OCI-LY7 (cell line): Measurements from ENCODE around the gene PHETA2. TPM values are rescaled to one million over a fixed set of nuclear protein-coding genes. Genes with fewer than 3 reads are reported as not detected.
A peak's percentile ranks its signal among the peaks of the same experiment; 100 is the strongest.
"Not testable (repeated sequence)": the region's sequence is repeated elsewhere in the genome, so short reads cannot be mapped to it uniquely, and the experiment has no call there.

Source experiments
- BruUV-seq: library from RNA; stranded (reverse); fragments of 400-500 nt; replicated peaks from 2 replicates; lab custom pipeline; 2021; lab: Mats Ljungman, UMichigan
- CTCF ChIA-PET: fragments of 300-600 bp; sonication (Branson Sonifier 250); formaldehyde crosslinking; loops from one replicate; lab custom pipeline; 2022; ENCODE audit warnings: antibody characterized with exemption; ENCODE audit not compliant: unreplicated experiment; lab: Charles Lee
- POLR2A ChIA-PET: fragments of 300-600 bp; sonication (Branson Sonifier 250); formaldehyde crosslinking; loops from one replicate; lab custom pipeline; 2022; ENCODE audit warnings: antibody characterized with exemption; lab: Charles Lee
- DNase-seq: peaks from one replicate; pipeline ENCODE4 v3.0.0-alpha.2; 2015; ENCODE audit warnings: low spot score
- H2AFZ ChIP-seq: fragments of 200-600 bp; sonication (generic), shearing (Covaris generic); 2 replicates; pipeline ENCODE4 v1.6.1; 2014; ENCODE audit warnings: mild to moderate bottlenecking, antibody characterized with exemption, low read length, moderate library complexity
- H3K27ac ChIP-seq: fragments of 200-600 bp; sonication (generic); 2 replicates; pipeline ENCODE4 v1.5.1; 2014; ENCODE audit warnings: mixed run types, low read depth, mild to moderate bottlenecking, moderate library complexity, low read length, inconsistent platforms; ENCODE audit not compliant: poor library complexity, severe bottlenecking
- H3K36me3 ChIP-seq: fragments of 200-600 bp; sonication (generic); 2 replicates; pipeline ENCODE4 v1.6.1; 2014; ENCODE audit warnings: mild to moderate bottlenecking, antibody characterized with exemption, low read length, moderate library complexity, mixed read lengths; ENCODE audit not compliant: insufficient read depth
- H3K4me1 ChIP-seq: fragments of 200-600 bp; sonication (generic); 2 replicates; pipeline ENCODE4 v1.5.1; 2014; ENCODE audit warnings: mild to moderate bottlenecking, low read length; ENCODE audit not compliant: insufficient read depth, poor library complexity, severe bottlenecking
- H3K4me2 ChIP-seq: fragments of 200-600 bp; sonication (generic); 2 replicates; pipeline ENCODE4 v1.6.1; 2014; ENCODE audit warnings: mild to moderate bottlenecking, low read length
- H3K4me3 ChIP-seq: fragments of 200-600 bp; sonication (generic); 2 replicates; pipeline ENCODE4 v1.5.1; 2014; ENCODE audit warnings: mild to moderate bottlenecking, low read depth, low read length; ENCODE audit not compliant: poor library complexity, severe bottlenecking
- H3K79me2 ChIP-seq: fragments of 200-600 bp; sonication (generic); 2 replicates; pipeline ENCODE4 v1.6.1; 2016; ENCODE audit warnings: low read depth, mild to moderate bottlenecking, low read length, moderate library complexity, mixed read lengths; ENCODE audit not compliant: insufficient read depth
- H3K9me2 ChIP-seq: fragments of 200-600 bp; sonication (generic); 2 replicates; pipeline ENCODE4 v1.6.1; 2016; ENCODE audit warnings: mild to moderate bottlenecking, low read length, mixed read lengths; ENCODE audit not compliant: insufficient read depth
- H3K9me3 ChIP-seq: fragments of 200-600 bp; sonication (generic); 2 replicates; pipeline ENCODE4 v1.6.1; 2014; ENCODE audit warnings: mild to moderate bottlenecking, mixed run types, low read length, mixed read lengths
- H4K20me1 ChIP-seq: fragments of 200-600 bp; sonication (generic); 2 replicates; pipeline ENCODE4 v1.6.1; 2014; ENCODE audit warnings: mild to moderate bottlenecking, antibody characterized with exemption, low read length, moderate library complexity, mixed read lengths; ENCODE audit not compliant: insufficient read depth
- EZH2phosphoT487 ChIP-seq: fragments of 200-600 bp; sonication (generic); IDR thresholded peaks from 2 replicates; pipeline ENCODE4 v1.6.1; 2018; ENCODE audit warnings: low read depth, borderline replicate concordance, mild to moderate bottlenecking, mixed run types, antibody characterized with exemption, low read length, moderate library complexity, mixed read lengths
- intact Hi-C: fragments of 100-400 bp; cut with micrococcal nuclease; formaldehyde crosslinking; loops from one replicate; pipeline ENCODE4 v1.10.0; 2022; ENCODE audit not compliant: unreplicated experiment
- total RNA-seq, 2 experiments: library from RNA; depleted of rRNA in 1 of 2; stranded (reverse); fragments of >200 nt in 1 of 2; shearing (Covaris generic) in 1 of 2; gene quantifications; 2 replicates each; pipeline ENCODE4 v1.2.3, GENCODE V29; 2014 to 2022
- TF ChIP-seq, protein P1 (sequence below): fragments of 200-600 bp; sonication (generic); conservative IDR thresholded peaks from 2 replicates; pipeline ENCODE4 v1.5.1; 2014; ENCODE audit warnings: mild to moderate bottlenecking, antibody characterized with exemption, low read length, moderate library complexity, mixed read lengths

Gene PHETA2
- total RNA-seq, 2 experiments from 2014 or later = 0.23 TPM; not detected in 1

DNA sequence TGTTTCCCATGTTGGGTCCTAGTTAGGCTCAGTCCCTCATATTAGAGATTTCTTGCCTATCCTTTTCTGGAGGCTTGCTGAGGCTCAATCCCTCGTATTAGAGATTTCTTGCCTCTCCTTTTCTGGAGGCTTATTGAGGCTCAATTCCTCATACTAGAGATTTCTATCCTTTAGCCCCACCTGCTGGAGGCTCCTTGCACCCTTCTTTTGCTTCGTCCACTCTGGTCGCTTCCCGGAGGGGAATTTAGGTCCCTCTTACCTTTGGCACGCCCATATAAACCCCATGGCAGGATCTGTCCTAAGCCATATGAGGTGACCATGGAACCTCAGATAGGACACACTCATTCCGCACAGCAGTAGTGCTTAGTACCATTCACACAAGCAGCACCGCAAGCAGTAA lies 40.7 kb downstream of the PHETA2 start:
- BruUV-seq = no TSS peak
- intact Hi-C loops = loop anchor here (5.0 kb wide), 1 partner anchor 147 kb away; the partner anchor contains the start of gene SEPTIN3
- ChIA-PET CTCF (no interaction called here), POLR2A (no interaction called here)
- peaks cover 11% of the 10 kb centered on the region for H3K36me3 ChIP-seq
- peak; percentile 30 for DNase-seq
- H3K9me2 ChIP-seq = no peaks in the 10 kb centered on the region
- no peak overlapping the region for H2AFZ ChIP-seq
- H4K20me1 ChIP-seq = no peaks in the 10 kb centered on the region
- H3K4me3 ChIP-seq = no peak overlapping the region
- H3K4me2 ChIP-seq = no peak overlapping the region
- H3K9me3 ChIP-seq = peaks cover 23% of the 10 kb centered on the region
- H3K79me2 ChIP-seq = no peaks in the 10 kb centered on the region
- H3K4me1 ChIP-seq = peaks cover 3% of the 10 kb centered on the region
- no peak overlapping the region for H3K27ac ChIP-seq
- TF ChIP-seq EZH2phosphoT487 = no peak
- TF ChIP-seq, protein P1, sequence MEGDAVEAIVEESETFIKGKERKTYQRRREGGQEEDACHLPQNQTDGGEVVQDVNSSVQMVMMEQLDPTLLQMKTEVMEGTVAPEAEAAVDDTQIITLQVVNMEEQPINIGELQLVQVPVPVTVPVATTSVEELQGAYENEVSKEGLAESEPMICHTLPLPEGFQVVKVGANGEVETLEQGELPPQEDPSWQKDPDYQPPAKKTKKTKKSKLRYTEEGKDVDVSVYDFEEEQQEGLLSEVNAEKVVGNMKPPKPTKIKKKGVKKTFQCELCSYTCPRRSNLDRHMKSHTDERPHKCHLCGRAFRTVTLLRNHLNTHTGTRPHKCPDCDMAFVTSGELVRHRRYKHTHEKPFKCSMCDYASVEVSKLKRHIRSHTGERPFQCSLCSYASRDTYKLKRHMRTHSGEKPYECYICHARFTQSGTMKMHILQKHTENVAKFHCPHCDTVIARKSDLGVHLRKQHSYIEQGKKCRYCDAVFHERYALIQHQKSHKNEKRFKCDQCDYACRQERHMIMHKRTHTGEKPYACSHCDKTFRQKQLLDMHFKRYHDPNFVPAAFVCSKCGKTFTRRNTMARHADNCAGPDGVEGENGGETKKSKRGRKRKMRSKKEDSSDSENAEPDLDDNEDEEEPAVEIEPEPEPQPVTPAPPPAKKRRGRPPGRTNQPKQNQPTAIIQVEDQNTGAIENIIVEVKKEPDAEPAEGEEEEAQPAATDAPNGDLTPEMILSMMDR = peak; percentile 60

DNA sequence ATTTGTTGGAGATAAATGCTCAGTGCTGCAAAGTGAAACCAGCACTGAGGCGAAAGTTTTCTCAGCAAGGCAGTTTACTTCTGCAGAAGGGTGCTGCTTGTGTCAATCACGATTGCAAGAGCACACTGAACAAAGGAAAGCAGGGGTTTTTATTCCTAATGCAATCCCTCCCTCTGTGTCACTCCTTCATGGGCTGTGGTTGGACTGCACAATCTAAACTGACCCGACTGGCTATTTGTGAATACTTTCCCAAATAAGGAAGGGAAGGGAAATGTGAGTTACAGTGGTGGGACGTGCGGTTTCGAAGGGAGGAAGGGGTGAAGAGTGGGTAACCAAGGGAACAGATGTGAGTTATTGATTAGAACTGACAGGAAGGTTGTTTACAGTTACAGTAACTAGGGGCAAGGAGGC lies 41.4 kb downstream of the PHETA2 start:
- H3K4me2 ChIP-seq, intact Hi-C loops, H3K27ac ChIP-seq, H3K9me2 ChIP-seq, BruUV-seq, DNase-seq, POLR2A ChIA-PET, CTCF ChIA-PET, H2AFZ ChIP-seq, H4K20me1 ChIP-seq, H3K79me2 ChIP-seq, H3K4me3 ChIP-seq: not testable (repeated sequence)
- Histone ChIP-seq H3K36me3 (peaks cover 11% of the 10 kb centered on the region), H3K4me1 (peaks cover 10% of the 10 kb centered on the region), H3K9me3 (peaks cover 23% of the 10 kb centered on the region)

DNA sequence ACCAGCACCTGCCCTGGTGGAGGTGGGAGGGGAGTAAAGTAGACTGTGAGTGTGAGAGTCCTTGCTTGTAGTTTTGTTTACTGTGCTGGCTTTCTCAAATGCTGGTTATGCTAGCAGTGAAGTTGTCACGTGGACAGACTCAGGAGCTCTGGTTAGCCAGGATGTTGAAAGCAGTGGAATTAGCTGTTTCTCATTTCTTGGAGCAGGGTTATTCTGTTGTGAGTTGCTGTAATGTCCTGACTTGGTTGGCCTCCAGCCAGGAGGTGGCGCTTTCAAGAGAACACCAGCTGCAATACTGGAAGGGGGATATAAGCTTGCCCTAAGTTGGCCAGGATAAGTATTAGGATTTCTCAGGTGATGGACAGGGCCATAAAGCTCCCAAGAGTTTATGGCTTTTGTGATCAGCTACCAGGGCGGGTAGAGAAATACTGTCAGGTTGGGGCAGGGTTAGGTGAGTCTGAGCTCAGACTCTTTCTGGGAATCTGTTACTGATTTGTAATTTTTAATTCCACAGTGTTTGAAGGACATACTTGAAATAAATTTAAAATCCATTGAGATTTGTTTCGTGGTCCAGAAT lies 42.9 kb downstream of the PHETA2 start:
- peaks cover 25% of the 10 kb centered on the region for H3K4me1 ChIP-seq
- peak; percentile 16 for DNase-seq
- TF ChIP-seq, protein P1 = peak; percentile 73
- no peak for TF ChIP-seq EZH2phosphoT487
- H3K36me3 ChIP-seq = peaks cover 11% of the 10 kb centered on the region
- H3K9me3 ChIP-seq = peaks cover 23% of the 10 kb centered on the region
- no TSS peak for BruUV-seq
- no peak overlapping the region for H3K4me2 ChIP-seq
- H3K4me3 ChIP-seq = no peak overlapping the region
- H3K9me2 ChIP-seq = no peaks in the 10 kb centered on the region
- ChIA-PET POLR2A (interaction anchor here (0.8 kb wide), 1 partner anchor 151 kb away, joined by 3 read pairs; no protein-coding TSS in a partner anchor), CTCF (interaction anchor here (1.0 kb wide), 1 partner anchor 14 kb away, joined by 3 read pairs; no protein-coding TSS in a partner anchor)
- H3K27ac ChIP-seq = no peak overlapping the region
- H4K20me1 ChIP-seq = no peaks in the 10 kb centered on the region
- H2AFZ ChIP-seq = no peak overlapping the region
- no peaks in the 10 kb centered on the region for H3K79me2 ChIP-seq
- intact Hi-C loops = no loop called here

DNA sequence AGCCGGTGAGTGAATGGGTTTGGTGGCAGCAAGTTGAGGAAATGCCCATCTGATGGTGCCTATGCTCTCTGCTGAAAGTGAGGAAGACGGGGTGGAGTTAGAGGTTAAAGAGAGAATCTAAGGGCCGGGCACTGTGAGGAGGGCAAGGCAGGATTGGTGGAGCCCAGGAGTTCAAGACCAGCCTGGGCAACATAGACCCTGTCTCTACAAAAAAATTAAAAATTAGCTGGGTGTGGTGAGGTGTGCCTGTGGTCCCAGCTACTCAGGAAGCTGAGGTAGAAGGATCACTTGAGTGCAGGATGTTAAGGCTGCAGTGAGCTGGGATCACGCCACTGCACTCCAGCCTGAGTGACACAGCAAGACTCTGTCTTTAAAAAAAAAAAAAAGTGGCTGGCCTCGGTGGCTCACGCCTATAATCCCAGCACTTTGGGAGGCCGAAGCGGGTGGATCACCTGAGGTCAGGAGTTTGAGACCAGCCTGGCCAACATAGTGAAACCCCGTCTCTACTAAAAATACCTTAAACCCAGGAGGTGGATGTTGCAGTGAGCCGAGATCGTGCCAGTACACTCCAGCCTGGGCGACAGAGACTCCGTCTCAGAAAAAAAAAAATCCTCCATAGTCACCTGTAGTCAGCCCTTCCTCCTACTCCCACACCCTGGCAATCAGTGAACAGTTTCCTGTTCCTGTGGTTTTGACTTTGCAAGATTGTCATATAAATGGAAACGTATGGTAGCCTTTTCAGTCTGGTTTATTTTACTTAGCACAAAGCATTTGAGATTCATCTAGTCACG lies 46.4 kb downstream of the PHETA2 start:
- Histone ChIP-seq H3K4me3 (peak overlapping the region; percentile 54), H3K9me3 (peaks cover 24% of the 10 kb centered on the region; the same call in 1 of the 2 replicates), H3K4me1 (peaks cover 32% of the 10 kb centered on the region), H2AFZ (peak overlapping the region; percentile 75), H3K36me3 (peaks cover 16% of the 10 kb centered on the region), H3K4me2 (peak overlapping the region; percentile 73), H3K27ac (peak overlapping the region; percentile 68)
- H3K79me2 ChIP-seq, BruUV-seq, H3K9me2 ChIP-seq, CTCF ChIA-PET, intact Hi-C loops, H4K20me1 ChIP-seq, POLR2A ChIA-PET: not testable (repeated sequence)
- peak; percentile 75 for DNase-seq
